GM12878 (cell line): ENCODE data around the gene TNIP1. TPM values are rescaled to one million over a fixed set of nuclear protein-coding genes. Genes with fewer than 3 reads are reported as not detected.

ENCODE experiments used
- ATAC-seq: fragments of 200-7000 bp; cut with Tn5 transposase; 3 replicates; pipeline ENCODE4 v1.9.1; 2020; ENCODE audit warnings: mild to moderate bottlenecking, moderate library complexity
- BruUV-seq: library from RNA; stranded (reverse); fragments of 400-500 nt; replicated peaks from 2 replicates; lab custom pipeline; 2021; lab: Mats Ljungman, UMichigan
- CTCF ChIA-PET: fragments of 300-600 bp; sonication (Branson Sonifier 250); formaldehyde crosslinking; extraction: SDS; loops from one replicate; lab custom pipeline; 2021; ENCODE audit warnings: inconsistent platforms; lab: Yijun Ruan, JAX
- POLR2A ChIA-PET: fragments of 350-600 bp; formaldehyde crosslinking; extraction: SDS; loops from one replicate; lab custom pipeline; 2021; ENCODE audit warnings: inconsistent platforms; lab: Charles Lee
- RAD21 ChIA-PET: fragments of 300-600 bp; sonication (Branson Sonifier 250); formaldehyde crosslinking; loops from one replicate; lab custom pipeline; 2023; ENCODE audit warnings: antibody characterized with exemption; ENCODE audit not compliant: unreplicated experiment; lab: Charles Lee
- SMC1A ChIA-PET: fragments of 300-600 bp; sonication (Branson Sonifier 250); formaldehyde crosslinking; loops from one replicate; lab custom pipeline; 2023; ENCODE audit not compliant: unreplicated experiment, uncharacterized antibody; lab: Charles Lee
- DNase-seq: peaks from one replicate; pipeline ENCODE4 v3.0.0-alpha.2; 2011; ENCODE audit warnings: low read depth, low spot score
- FAIRE-seq: peaks from 3 replicates; lab custom pipeline; 2011; peaks lifted over from hg19 to GRCh38; lab: Jason Lieb, UNC
- H2AFZ ChIP-seq: 2 replicates; pipeline ENCODE4 v1.6.0; 2011; ENCODE audit warnings: low read depth, low read length, control low read depth; ENCODE audit not compliant: control insufficient read depth
- H3K27ac ChIP-seq: 2 replicates; pipeline ENCODE4 v1.5.1; 2011; ENCODE audit warnings: control low read depth; ENCODE audit not compliant: control insufficient read depth, insufficient read depth
- H3K27me3 ChIP-seq, 2 experiments: replicated peaks in 1 of 2; 2 replicates each; pipeline versions ENCODE4 v1.6.0 to v1.6.1; 2011; ENCODE audit warnings: low read length in 1 of 2; ENCODE audit not compliant: control insufficient read depth in 2 of 2, insufficient read depth in 2 of 2
- H3K36me3 ChIP-seq, 2 experiments: 2 replicates each; pipeline ENCODE4 v1.5.1; 2011; ENCODE audit warnings: low read length in 1 of 2; ENCODE audit not compliant: control insufficient read depth in 2 of 2, insufficient read depth in 2 of 2
- H3K4me1 ChIP-seq: 2 replicates; pipeline ENCODE4 v1.6.1; 2011; ENCODE audit warnings: mild to moderate bottlenecking, low read length, moderate library complexity, mixed read lengths; ENCODE audit not compliant: control insufficient read depth, insufficient read depth
- H3K4me2 ChIP-seq: 2 replicates; pipeline ENCODE4 v1.6.0; 2011; ENCODE audit warnings: control low read depth; ENCODE audit not compliant: control insufficient read depth, insufficient read depth
- H3K4me3 ChIP-seq: fragments of 200-600 bp; sonication (generic); 2 replicates; pipeline ENCODE4 v1.5.1; 2016
- H3K79me2 ChIP-seq: 2 replicates; pipeline ENCODE4 v1.6.0; 2011; ENCODE audit warnings: low read length; ENCODE audit not compliant: control insufficient read depth, insufficient read depth
- H3K9ac ChIP-seq: 2 replicates; pipeline ENCODE4 v1.8.0; 2011; ENCODE audit warnings: low read length, control low read depth, mixed read lengths; ENCODE audit not compliant: control insufficient read depth, insufficient read depth
- H3K9me3 ChIP-seq: replicated peaks from 3 replicates; pipeline ENCODE4 v1.5.1; 2011; ENCODE audit warnings: mild to moderate bottlenecking, low read length; ENCODE audit not compliant: control insufficient read depth, insufficient read depth
- H4K20me1 ChIP-seq: 2 replicates; pipeline ENCODE4 v1.6.0; 2011; ENCODE audit not compliant: control insufficient read depth, insufficient read depth
- BCL11A ChIP-seq: IDR thresholded peaks from 2 replicates; pipeline ENCODE4 v1.6.1; 2011; ENCODE audit warnings: low read depth, low read length
- BHLHE40 ChIP-seq, 2 experiments: fragments of 450-650 bp in 1 of 2; IDR thresholded peaks; 2 replicates each; pipeline ENCODE4 v1.6.1; 2011 to 2017; ENCODE audit warnings: low read depth in 2 of 2, borderline replicate concordance in 1 of 2, improper control_type of control experiment in 1 of 2, low read length in 1 of 2, mild to moderate bottlenecking in 1 of 2
- EED ChIP-seq: sonication (generic); IDR thresholded peaks from 2 replicates; pipeline ENCODE4 v1.6.1; 2016; ENCODE audit warnings: antibody characterized with exemption, low read depth
- POLR2A ChIP-seq: IDR thresholded peaks from 2 replicates; pipeline ENCODE4 v1.6.1; 2011; ENCODE audit warnings: low read depth, mild to moderate bottlenecking, low read length
- RB1 ChIP-seq: fragments of 450-650 bp; formaldehyde crosslinking; IDR thresholded peaks from 2 replicates; pipeline ENCODE4 v1.6.1; 2017; ENCODE audit warnings: mild to moderate bottlenecking, borderline replicate concordance
- SUPT20H ChIP-seq: IDR thresholded peaks from 2 replicates; pipeline ENCODE4 v1.6.1; 2011; ENCODE audit warnings: low read depth, mild to moderate bottlenecking, low read length, moderate library complexity, borderline replicate concordance; ENCODE audit not compliant: control insufficient read depth
- WGBS: methylation state at CpG from one replicate; pipeline ENCODE4 v1.1.6; 2016; ENCODE audit warnings: low lambda C conversion rate; ENCODE audit not compliant: insufficient replicate concordance, insufficient coverage; ENCODE audit errors: missing lambda C conversion rate; 5-methylcytosine and 5-hydroxymethylcytosine counted together
- in situ Hi-C: fragments of 300-500 bp; cut with MboI; formaldehyde crosslinking; loops from 9 replicates; pipeline ENCODE4 v1.14.3; 2018; ENCODE audit warnings: mixed read lengths
- intact Hi-C: fragments of 100-400 bp; cut with micrococcal nuclease; formaldehyde crosslinking; loops from one replicate; pipeline ENCODE4 v1.14.2; 2022; ENCODE audit not compliant: unreplicated experiment
- polyA plus RNA-seq, 11 experiments: library from polyadenylated mRNA; depleted of rRNA in 4 of 11; unstranded in 6 of 11; stranded (reverse) in 5 of 11; fragments of >200 nt; fragmentation: Nextera tagmentation in 4 of 11; fragmentation: Illumina TruSeq in 1 of 11; extraction: Ambion mirVana in 4 of 11; extraction: Trizol in 1 of 11; gene quantifications; 1 replicate in 1 of 11; 2 replicates in 10 of 11; pipeline versions ENCODE4 v1.2.1 to v1.2.3, GENCODE V29; 2011 to 2016; ENCODE audit warnings: inconsistent platforms in 2 of 11, missing spikeins in 2 of 11, low read depth in 1 of 11
- total RNA-seq, 4 experiments: library from RNA; depleted of rRNA in 3 of 4; stranded (reverse); fragments of >200 nt in 3 of 4; fragmentation: Illumina TruSeq in 1 of 4; extraction: Trizol in 1 of 4; gene quantifications; 2 replicates each; pipeline versions ENCODE4 v1.2.1 to v1.2.3, GENCODE V29; 2013 to 2021
- TF ChIP-seq, protein P1 (sequence below): IDR thresholded peaks from 2 replicates; pipeline ENCODE4 v1.6.1; 2012; ENCODE audit warnings: low read depth, low read length, improper control_type of control experiment

Gene TNIP1
- total and polyA plus RNA-seq, 10 of the 15 experiments (the other 5 are each of a cell fraction or from before 2014, with no cell fraction given): 4.4 to 279 (median 150) TPM

- FAIRE-seq: no peak
- TF ChIP-seq BHLHE40 (IDR thresholded peaks at IDR 0.05; ENCODE audit: borderline replicate concordance in 1 of 2, low read depth in 2 of 2, low read length in 1 of 2) (no peak), POLR2A (peak; percentile 22; the same call in 1 of the 2 replicates), BCL11A (no peak)
- CTCF ChIA-PET: interaction anchor here (0.5 to 1.5 kb wide), 4 partner anchors 9 to 572 kb away, joined by 3 to 7 read pairs (median 4); no protein-coding TSS in a partner anchor
- ATAC-seq: no peak
- no peak overlapping the region for H3K4me3 ChIP-seq
- POLR2A ChIA-PET: interaction anchor here (1.0 to 2.3 kb wide), 4 partner anchors 9 to 10 kb away, joined by 3 to 8 read pairs (median 5); partner anchors contain the start of gene TNIP1
- in situ Hi-C loops (no loop called here), intact Hi-C loops (no loop called here)
- SMC1A ChIA-PET: interaction anchor here (0.8 to 2.4 kb wide), 12 partner anchors 7 to 65 kb away, joined by 3 to 17 read pairs (median 4); no protein-coding TSS in a partner anchor
- no peaks in the 10 kb centered on the region for H3K36me3 ChIP-seq
- H3K9ac ChIP-seq: no peak overlapping the region
- no peaks in the 10 kb centered on the region for H3K27me3 ChIP-seq
- no peaks in the 10 kb centered on the region for H3K9me3 ChIP-seq
- no peak for DNase-seq
- H4K20me1 ChIP-seq: no peaks in the 10 kb centered on the region
- peaks cover 32% of the 10 kb centered on the region for H3K4me1 ChIP-seq
- H3K4me2 ChIP-seq: no peak overlapping the region
- RAD21 ChIA-PET: interaction anchor here (1.1 to 1.5 kb wide), 3 partner anchors 7 to 26 kb away, joined by 5 to 8 read pairs (median 5); no protein-coding TSS in a partner anchor
- no peak overlapping the region for H2AFZ ChIP-seq
- WGBS: 60% methylated on average over 4 of the region's 4 CpGs
- no TSS peak for BruUV-seq
- H3K79me2 ChIP-seq: peaks cover 37% of the 10 kb centered on the region
- H3K27ac ChIP-seq: no peak overlapping the region
These were observed 8.2 kb upstream of the TNIP1 start for GRCh38 chr5:151088986-151089385.

- no peak overlapping the region; the same call in 1 of the 2 replicates for H2AFZ ChIP-seq
- intact Hi-C loops: no loop called here
- H3K9me3 ChIP-seq: no peaks in the 10 kb centered on the region
- FAIRE-seq (no peak), DNase-seq (no peak), ATAC-seq (no peak; the same call in 2 of the 3 replicates)
- peak overlapping the region; percentile 80 for H3K9ac ChIP-seq
- SMC1A ChIA-PET: interaction anchor here (0.6 to 7.7 kb wide), 13 partner anchors 9 to 123 kb away, joined by 3 to 125 read pairs (median 9); partner anchors contain the start of gene ANXA6
- peak overlapping the region; percentile 99 for H3K4me2 ChIP-seq
- TF ChIP-seq, protein P1, sequence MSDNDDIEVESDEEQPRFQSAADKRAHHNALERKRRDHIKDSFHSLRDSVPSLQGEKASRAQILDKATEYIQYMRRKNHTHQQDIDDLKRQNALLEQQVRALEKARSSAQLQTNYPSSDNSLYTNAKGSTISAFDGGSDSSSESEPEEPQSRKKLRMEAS: no peak
- TF ChIP-seq EED (0 out of 2 replicates have a peak, but pooled peaks have one; percentile 1), RB1 (no peak), SUPT20H (no peak)
- RAD21 ChIA-PET: interaction anchor here (1.5 to 8.5 kb wide), 7 partner anchors 10 to 70 kb away, joined by 4 to 94 read pairs (median 8); partner anchors contain the start of gene ANXA6
- WGBS: 64% methylated on average over 7 of the region's 7 CpGs
- H3K4me3 ChIP-seq: peak overlapping the region; percentile 89; the same call in 1 of the 2 replicates
- POLR2A ChIA-PET: interaction anchor here (0.6 to 14.3 kb wide), 11 partner anchors 9 to 127 kb away, joined by 3 to 222 read pairs (median 4); no protein-coding TSS in a partner anchor
- in situ Hi-C loops: no loop called here
- peaks cover 45% of the 10 kb centered on the region for H3K79me2 ChIP-seq
- no peaks in the 10 kb centered on the region for H4K20me1 ChIP-seq
- H3K27me3 ChIP-seq: no peaks in the 10 kb centered on the region
- no peaks in the 10 kb centered on the region for H3K36me3 ChIP-seq
- CTCF ChIA-PET: interaction anchor here (1.0 to 8.0 kb wide), 7 partner anchors 9 to 77 kb away, joined by 3 to 90 read pairs (median 4); no protein-coding TSS in a partner anchor
- H3K4me1 ChIP-seq: peaks cover 29% of the 10 kb centered on the region
- BruUV-seq: no TSS peak
- peak overlapping the region; percentile 88 for H3K27ac ChIP-seq
These were observed 6.7 kb upstream of the TNIP1 start for GRCh38 chr5:151087486-151087885.
